Measurements from ENCODE around the gene SPATA22.

DNA sequence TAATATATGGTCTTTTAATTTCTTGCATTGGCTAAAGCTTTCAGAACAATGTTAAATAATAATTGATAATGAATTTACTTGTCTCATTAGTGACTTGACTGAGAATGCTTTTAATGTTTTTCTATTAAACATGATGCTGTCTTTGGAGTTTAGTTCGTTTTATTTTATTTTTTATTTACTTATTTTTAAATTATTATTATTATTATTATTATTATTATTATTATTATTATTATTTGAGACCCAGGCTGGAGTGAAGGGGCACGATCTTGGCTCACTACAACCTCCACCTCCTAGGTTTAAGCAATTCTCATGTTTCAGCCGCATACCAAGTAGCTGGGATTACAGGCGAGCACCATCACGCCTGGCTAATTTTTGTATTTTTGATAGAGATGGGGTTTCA is 56.0 kb downstream of the SPATA22 start:
- TF ChIP-seq, protein P1, sequence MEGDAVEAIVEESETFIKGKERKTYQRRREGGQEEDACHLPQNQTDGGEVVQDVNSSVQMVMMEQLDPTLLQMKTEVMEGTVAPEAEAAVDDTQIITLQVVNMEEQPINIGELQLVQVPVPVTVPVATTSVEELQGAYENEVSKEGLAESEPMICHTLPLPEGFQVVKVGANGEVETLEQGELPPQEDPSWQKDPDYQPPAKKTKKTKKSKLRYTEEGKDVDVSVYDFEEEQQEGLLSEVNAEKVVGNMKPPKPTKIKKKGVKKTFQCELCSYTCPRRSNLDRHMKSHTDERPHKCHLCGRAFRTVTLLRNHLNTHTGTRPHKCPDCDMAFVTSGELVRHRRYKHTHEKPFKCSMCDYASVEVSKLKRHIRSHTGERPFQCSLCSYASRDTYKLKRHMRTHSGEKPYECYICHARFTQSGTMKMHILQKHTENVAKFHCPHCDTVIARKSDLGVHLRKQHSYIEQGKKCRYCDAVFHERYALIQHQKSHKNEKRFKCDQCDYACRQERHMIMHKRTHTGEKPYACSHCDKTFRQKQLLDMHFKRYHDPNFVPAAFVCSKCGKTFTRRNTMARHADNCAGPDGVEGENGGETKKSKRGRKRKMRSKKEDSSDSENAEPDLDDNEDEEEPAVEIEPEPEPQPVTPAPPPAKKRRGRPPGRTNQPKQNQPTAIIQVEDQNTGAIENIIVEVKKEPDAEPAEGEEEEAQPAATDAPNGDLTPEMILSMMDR (IDR thresholded peaks at IDR 0.05): no peak
- no peak for TF ChIP-seq YY1 (IDR thresholded peaks at IDR 0.05; ENCODE audit: low read depth)
- TF ChIP-seq, protein P2, sequence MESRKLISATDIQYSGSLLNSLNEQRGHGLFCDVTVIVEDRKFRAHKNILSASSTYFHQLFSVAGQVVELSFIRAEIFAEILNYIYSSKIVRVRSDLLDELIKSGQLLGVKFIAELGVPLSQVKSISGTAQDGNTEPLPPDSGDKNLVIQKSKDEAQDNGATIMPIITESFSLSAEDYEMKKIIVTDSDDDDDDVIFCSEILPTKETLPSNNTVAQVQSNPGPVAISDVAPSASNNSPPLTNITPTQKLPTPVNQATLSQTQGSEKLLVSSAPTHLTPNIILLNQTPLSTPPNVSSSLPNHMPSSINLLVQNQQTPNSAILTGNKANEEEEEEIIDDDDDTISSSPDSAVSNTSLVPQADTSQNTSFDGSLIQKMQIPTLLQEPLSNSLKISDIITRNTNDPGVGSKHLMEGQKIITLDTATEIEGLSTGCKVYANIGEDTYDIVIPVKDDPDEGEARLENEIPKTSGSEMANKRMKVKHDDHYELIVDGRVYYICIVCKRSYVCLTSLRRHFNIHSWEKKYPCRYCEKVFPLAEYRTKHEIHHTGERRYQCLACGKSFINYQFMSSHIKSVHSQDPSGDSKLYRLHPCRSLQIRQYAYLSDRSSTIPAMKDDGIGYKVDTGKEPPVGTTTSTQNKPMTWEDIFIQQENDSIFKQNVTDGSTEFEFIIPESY (IDR thresholded peaks at IDR 0.05; ENCODE audit: borderline replicate concordance, low read depth): no peak
- no peak for TF ChIP-seq EP300 (IDR thresholded peaks at IDR 0.05; ENCODE audit: borderline replicate concordance in 1 of 2, low read depth in 1 of 2, low read length in 1 of 2)
- TF ChIP-seq CHD2 (IDR thresholded peaks at IDR 0.05; ENCODE audit: low read length, partially characterized antibody): no peak
- TF ChIP-seq RCOR1 (IDR thresholded peaks at IDR 0.05; ENCODE audit: low read length): no peak
- no peak for TF ChIP-seq TCF12 (IDR thresholded peaks at IDR 0.05)
- TF ChIP-seq POLR2AphosphoS5 (IDR thresholded peaks at IDR 0.05; ENCODE audit: low read depth, low read length): no peak
- TF ChIP-seq TAF1 (IDR thresholded peaks at IDR 0.05; ENCODE audit: borderline replicate concordance, low read depth, low read length): no peak
- TF ChIP-seq RFX5 (IDR thresholded peaks at IDR 0.05; ENCODE audit: low read length): no peak
- no peak for TF ChIP-seq SIN3A (IDR thresholded peaks at IDR 0.05; ENCODE audit: borderline replicate concordance, low read depth, low read length)
- no peak for TF ChIP-seq FOXJ3 (CRISPR knock-in tag; IDR thresholded peaks at IDR 0.05)
- TF ChIP-seq NFIC (IDR thresholded peaks at IDR 0.05; ENCODE audit: borderline replicate concordance): no peak
- TF ChIP-seq, protein P3, sequence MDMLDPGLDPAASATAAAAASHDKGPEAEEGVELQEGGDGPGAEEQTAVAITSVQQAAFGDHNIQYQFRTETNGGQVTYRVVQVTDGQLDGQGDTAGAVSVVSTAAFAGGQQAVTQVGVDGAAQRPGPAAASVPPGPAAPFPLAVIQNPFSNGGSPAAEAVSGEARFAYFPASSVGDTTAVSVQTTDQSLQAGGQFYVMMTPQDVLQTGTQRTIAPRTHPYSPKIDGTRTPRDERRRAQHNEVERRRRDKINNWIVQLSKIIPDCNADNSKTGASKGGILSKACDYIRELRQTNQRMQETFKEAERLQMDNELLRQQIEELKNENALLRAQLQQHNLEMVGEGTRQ (IDR thresholded peaks at IDR 0.05; ENCODE audit: borderline replicate concordance, low read depth, low read length): no peak
